GM12891 (cell line): ENCODE data around the gene ADGRB3.

Source experiments
- PAX5 ChIP-seq: IDR thresholded peaks from 2 replicates; pipeline ENCODE4 v1.6.1; 2011; ENCODE audit warnings: low read length, moderate library complexity, mild to moderate bottlenecking; ENCODE audit not compliant: insufficient read depth, severe bottlenecking
- POLR2A ChIP-seq: IDR thresholded peaks from 2 replicates; pipeline ENCODE4 v1.6.1; 2011; ENCODE audit warnings: low read depth, low read length, control low read depth
- POLR2AphosphoS5 ChIP-seq: IDR thresholded peaks from 2 replicates; pipeline ENCODE4 v1.6.1; 2011; ENCODE audit warnings: low read depth, low read length, control low read depth
- POU2F2 ChIP-seq: IDR thresholded peaks from 2 replicates; pipeline ENCODE4 v1.6.1; 2011; ENCODE audit warnings: low read depth, mild to moderate bottlenecking, control low read depth, low read length, moderate library complexity
- SPI1 ChIP-seq: IDR thresholded peaks from 2 replicates; pipeline ENCODE4 v1.6.1; 2011; ENCODE audit warnings: low read depth, low read length, control low read depth
- TAF1 ChIP-seq: IDR thresholded peaks from 2 replicates; pipeline ENCODE4 v1.6.1; 2011; ENCODE audit warnings: low read depth, low read length, control low read depth

DNA sequence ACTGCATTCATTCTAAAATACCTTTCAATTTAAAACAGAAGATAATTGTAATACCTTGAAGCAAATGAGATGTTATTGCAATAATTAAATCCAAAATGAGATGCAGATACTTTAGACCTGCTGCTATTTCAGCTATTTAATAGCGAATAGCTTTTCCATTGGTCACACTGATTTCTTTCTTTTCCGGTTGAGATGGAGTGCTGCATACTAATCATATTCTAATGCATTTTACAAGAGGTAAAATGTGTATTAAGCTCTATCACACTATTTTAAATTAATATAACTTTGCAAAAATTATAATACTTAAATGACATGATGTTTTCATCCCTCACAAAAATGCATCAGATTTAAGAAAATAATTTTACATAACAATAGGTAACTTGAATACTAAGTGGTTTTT is 74.0 kb downstream of the ADGRB3 start:
- TF ChIP-seq POLR2A, result no peak
- no peak for TF ChIP-seq TAF1
- no peak for TF ChIP-seq POLR2AphosphoS5
- no peak for TF ChIP-seq SPI1
- TF ChIP-seq PAX5, result no peak
- no peak for TF ChIP-seq POU2F2
